HCT116 (cell line): ENCODE results near the gene BNIPL. TPM values are rescaled to one million over a fixed set of nuclear protein-coding genes. Genes with fewer than 3 reads are reported as not detected.

Experiments used
- ATAC-seq: fragments of 200-7000 bp; cut with Tn5 transposase; 2 replicates; pipeline ENCODE4 v1.9.1; 2020; ENCODE audit warnings: mild to moderate bottlenecking, moderate library complexity
- BruUV-seq: library from RNA; stranded (reverse); fragments of 400-500 nt; replicated peaks from 2 replicates; lab custom pipeline; 2021; lab: Mats Ljungman, UMichigan
- CTCF ChIA-PET: fragments of 300-600 bp; sonication (Branson Sonifier 250); formaldehyde crosslinking; loops from one replicate; lab custom pipeline; 2021; ENCODE audit warnings: antibody characterized with exemption; lab: Charles Lee
- POLR2A ChIA-PET: fragments of 300-600, 350-600 bp; sonication (Branson Sonifier 250); formaldehyde crosslinking; loops from one replicate; lab custom pipeline; 2021; ENCODE audit warnings: antibody characterized with exemption; lab: Charles Lee
- RAD21 ChIA-PET, 2 experiments: fragments of 300-600 bp; sonication (Branson Sonifier 250); formaldehyde crosslinking; loops; one replicate each; lab custom pipeline; 2023; ENCODE audit warnings: low total read pairs in 2 of 2; ENCODE audit not compliant: uncharacterized antibody in 2 of 2, unreplicated experiment in 2 of 2, low non-redundant PET in 1 of 2; lab: Charles Lee
- DNase-seq: peaks from one replicate; pipeline ENCODE4 v3.0.0-alpha.2; 2010; ENCODE audit warnings: low read depth, low spot score
- H2AFZ ChIP-seq: fragments of 200-600 bp; shearing (Covaris generic), sonication (generic); 2 replicates; pipeline ENCODE4 v1.6.1; 2017; ENCODE audit warnings: low read depth, mixed run types, mixed read lengths, antibody characterized with exemption, low read length; ENCODE audit not compliant: poor library complexity, severe bottlenecking
- H3K27ac ChIP-seq: 2 replicates; pipeline ENCODE4 v1.5.1; 2012; ENCODE audit warnings: low read depth, low read length
- H3K27me3 ChIP-seq: fragments of 200-600 bp; sonication (generic); 2 replicates; pipeline ENCODE4 v1.6.1; 2016; ENCODE audit warnings: mixed run types, low read length, mixed read lengths; ENCODE audit not compliant: insufficient read depth
- H3K36me3 ChIP-seq, 2 experiments: fragments of 200-500 bp in 1 of 2; fragments of 200-600 bp in 1 of 2; sonication (Bioruptor generic) in 1 of 2; sonication (generic) in 1 of 2; 2 replicates each; pipeline versions ENCODE4 v1.5.1 to v1.6.1; 2014 to 2016; ENCODE audit warnings: low read length in 2 of 2, inconsistent platforms in 1 of 2, mixed read lengths in 1 of 2, mixed run types in 1 of 2; ENCODE audit not compliant: insufficient read depth in 2 of 2, control insufficient read depth in 1 of 2
- H3K4me1 ChIP-seq, 2 experiments: fragments of 200-600 bp in 1 of 2; sonication (generic) in 1 of 2; 2 replicates each; pipeline versions ENCODE4 v1.5.1 to v1.6.1; 2012 to 2017; ENCODE audit warnings: low read length in 2 of 2, inconsistent platforms in 1 of 2, mild to moderate bottlenecking in 1 of 2, mixed read lengths in 1 of 2, mixed run types in 1 of 2, moderate library complexity in 1 of 2; ENCODE audit not compliant: insufficient read depth in 2 of 2, control insufficient read depth in 1 of 2
- H3K4me2 ChIP-seq: fragments of 200-600 bp; sonication (generic); 2 replicates; pipeline ENCODE4 v1.6.1; 2017; ENCODE audit warnings: mixed run types, low read length, mixed read lengths
- H3K4me3 ChIP-seq, 2 experiments: fragments of 200-600 bp in 1 of 2; sonication (generic) in 1 of 2; replicated peaks in 1 of 2; 2 replicates each; pipeline ENCODE4 v1.5.1; 2011 to 2016; ENCODE audit warnings: low read length in 2 of 2, control low read depth in 1 of 2, low read depth in 1 of 2, mild to moderate bottlenecking in 1 of 2, mixed read lengths in 1 of 2, mixed run types in 1 of 2
- H3K79me2 ChIP-seq: fragments of 200-600 bp; sonication (generic); 2 replicates; pipeline ENCODE4 v1.6.1; 2017; ENCODE audit warnings: mild to moderate bottlenecking, mixed run types, low read length, moderate library complexity, mixed read lengths; ENCODE audit not compliant: insufficient read depth
- H3K9ac ChIP-seq: fragments of 200-600 bp; sonication (generic); 2 replicates; pipeline ENCODE4 v1.6.1; 2016; ENCODE audit warnings: low read length, mixed read lengths
- H3K9me2 ChIP-seq: fragments of 200-600 bp; sonication (generic), shearing (Covaris generic); 2 replicates; pipeline ENCODE4 v1.6.1; 2017; ENCODE audit warnings: mixed run types, mild to moderate bottlenecking, moderate library complexity; ENCODE audit not compliant: insufficient read depth
- H3K9me3 ChIP-seq, 2 experiments: fragments of 200-500 bp in 1 of 2; fragments of 200-600 bp in 1 of 2; sonication (Bioruptor generic) in 1 of 2; sonication (generic) in 1 of 2; 2 replicates each; pipeline ENCODE4 v1.6.1; 2014 to 2017; ENCODE audit warnings: low read length in 2 of 2, mixed read lengths in 2 of 2, inconsistent platforms in 1 of 2, low read depth in 1 of 2, mild to moderate bottlenecking in 1 of 2, mixed run types in 1 of 2, moderate library complexity in 1 of 2; ENCODE audit not compliant: control insufficient read depth in 1 of 2, insufficient read depth in 1 of 2
- H4K20me1 ChIP-seq: fragments of 200-600 bp; sonication (generic), shearing (Covaris generic); 2 replicates; pipeline ENCODE4 v1.6.1; 2017; ENCODE audit warnings: mixed run types, mild to moderate bottlenecking, moderate library complexity; ENCODE audit not compliant: insufficient read depth
- ATF3 ChIP-seq: IDR thresholded peaks from 2 replicates; pipeline ENCODE4 v1.6.1; 2012
- EGR1 ChIP-seq: IDR thresholded peaks from 2 replicates; pipeline ENCODE4 v1.6.1; 2012; ENCODE audit warnings: low read depth
- ELF1 ChIP-seq: IDR thresholded peaks from 2 replicates; pipeline ENCODE4 v1.6.1; 2012; ENCODE audit warnings: low read depth, borderline replicate concordance
- RAD21 ChIP-seq: IDR thresholded peaks from 2 replicates; pipeline ENCODE4 v1.6.1; 2012; ENCODE audit warnings: low read depth, mild to moderate bottlenecking
- REST ChIP-seq: IDR thresholded peaks from 2 replicates; pipeline ENCODE4 v1.6.1; 2012; ENCODE audit warnings: low read depth
- SP1 ChIP-seq: IDR thresholded peaks from 2 replicates; pipeline ENCODE4 v1.6.1; 2012; ENCODE audit warnings: low read depth
- SRF ChIP-seq: IDR thresholded peaks from 2 replicates; pipeline ENCODE4 v1.6.1; 2012; ENCODE audit warnings: low read depth
- TCF7L2 ChIP-seq: IDR thresholded peaks from 2 replicates; pipeline ENCODE4 v1.7.0; 2011; ENCODE audit warnings: borderline replicate concordance, inconsistent platforms; ENCODE audit not compliant: insufficient read depth, insufficient read length; ENCODE audit errors: extremely low read depth
- YY1 ChIP-seq: IDR thresholded peaks from 2 replicates; pipeline ENCODE4 v1.6.1; 2011; ENCODE audit warnings: low read length, low read depth, moderate library complexity, mild to moderate bottlenecking; ENCODE audit not compliant: insufficient replicate concordance; ENCODE audit errors: extremely low read depth
- ZBTB33 ChIP-seq: IDR thresholded peaks from 2 replicates; pipeline ENCODE4 v1.6.1; 2011; ENCODE audit warnings: mild to moderate bottlenecking, low read length, moderate library complexity; ENCODE audit not compliant: insufficient replicate concordance; ENCODE audit errors: extremely low read depth
- ZFX ChIP-seq: fragments of 450-650 bp; IDR thresholded peaks from 2 replicates; pipeline ENCODE4 v1.6.1; 2017
- ZNF274 ChIP-seq: fragments of 200-500 bp; sonication (Bioruptor generic); IDR thresholded peaks from 2 replicates; pipeline ENCODE4 v1.6.1; 2014; ENCODE audit warnings: mild to moderate bottlenecking, low read depth, low read length, inconsistent platforms
- intact Hi-C: fragments of 100-400 bp; cut with micrococcal nuclease; formaldehyde crosslinking; loops from 2 replicates; pipeline ENCODE4 v1.10.0; 2022
- total RNA-seq: library from RNA; stranded (reverse); gene quantifications from one replicate; pipeline ENCODE4 v1.2.1, GENCODE V29; 2021; ENCODE audit not compliant: unreplicated experiment

BNIPL gene
- total RNA-seq, 1 experiment from 2014 or later, result 0.86 TPM

- Histone ChIP-seq H3K79me2 (no peaks in the 10 kb centered on the region), H3K27me3 (no peaks in the 10 kb centered on the region), H3K9me2 (no peaks in the 10 kb centered on the region), H3K4me2 (no peak overlapping the region), H3K4me3 (no peak overlapping the region), H2AFZ (no peak overlapping the region), H3K36me3 (peaks cover 5 to 15% of the 10 kb centered on the region in 2 experiments; a peak in 3 of 4 replicates), H3K9ac (no peak overlapping the region), H3K4me1 (peaks cover 5% of the 10 kb centered on the region in 2 experiments; a peak in 3 of 4 replicates), H4K20me1 (no peaks in the 10 kb centered on the region), H3K9me3 (no peaks in the 10 kb centered on the region), H3K27ac (no peak overlapping the region)
- ChIA-PET RAD21 (no interaction called here), POLR2A (no interaction called here), CTCF (no interaction called here)
- no peak for ATAC-seq
- TSS peak; percentile 41 for BruUV-seq
- DNase-seq, result no peak
- intact Hi-C loops, result no loop called here
- TF ChIP-seq SP1, result no peak
- no peak for TF ChIP-seq TCF7L2
- no peak for TF ChIP-seq ZBTB33
- no peak for TF ChIP-seq ZFX
- TF ChIP-seq ELF1, result no peak
- no peak for TF ChIP-seq ZNF274
- no peak for TF ChIP-seq YY1
- no peak for TF ChIP-seq REST
- no peak for TF ChIP-seq ATF3
- TF ChIP-seq SRF, result no peak
- TF ChIP-seq RAD21, result no peak
- TF ChIP-seq EGR1, result no peak
Measured at GRCh38 chr1:151035167-151035566, 1.2 kb upstream of the BNIPL start.
